Panc1 (cell line): ENCODE results near the gene CXCR6. TPM values are rescaled to one million over a fixed set of nuclear protein-coding genes. Genes with fewer than 3 reads are reported as not detected.

ENCODE experiments used
- ATAC-seq: fragments of 200-7000 bp; cut with Tn5 transposase; 2 replicates; pipeline ENCODE4 v1.9.1; 2020; ENCODE audit warnings: mild to moderate bottlenecking, moderate library complexity
- BruUV-seq: library from RNA; stranded (reverse); fragments of 400-500 nt; replicated peaks from 2 replicates; lab custom pipeline; 2021; lab: Mats Ljungman, UMichigan
- CTCF ChIA-PET: fragments of 300-600 bp; sonication (Branson Sonifier 250); formaldehyde crosslinking; loops from one replicate; lab custom pipeline; 2022; ENCODE audit warnings: antibody characterized with exemption; lab: Charles Lee
- POLR2A ChIA-PET: fragments of 300-600 bp; sonication (Branson Sonifier 250); formaldehyde crosslinking; loops from one replicate; lab custom pipeline; 2022; ENCODE audit warnings: antibody characterized with exemption; lab: Charles Lee
- DNase-seq: peaks from one replicate; pipeline ENCODE4 v3.0.0-alpha.2; 2010; ENCODE audit warnings: low read depth, low spot score
- H3K27ac ChIP-seq: 2 replicates; pipeline ENCODE4 v1.5.1; 2011; ENCODE audit warnings: mild to moderate bottlenecking, low read length, inconsistent platforms
- H3K27me3 ChIP-seq: fragments of 200-500 bp; sonication (Bioruptor generic); 2 replicates; pipeline ENCODE4 v1.6.0; 2014; ENCODE audit warnings: low read length, inconsistent platforms; ENCODE audit not compliant: control insufficient read depth, insufficient read depth
- H3K36me3 ChIP-seq: fragments of 200-500 bp; sonication (Bioruptor generic); 2 replicates; pipeline ENCODE4 v1.5.1; 2014; ENCODE audit warnings: inconsistent platforms, mild to moderate bottlenecking, low read length, moderate library complexity; ENCODE audit not compliant: control insufficient read depth, insufficient read depth
- H3K4me1 ChIP-seq: 2 replicates; pipeline ENCODE4 v1.5.1; 2011; ENCODE audit warnings: inconsistent platforms, mild to moderate bottlenecking, low read length, moderate library complexity; ENCODE audit not compliant: control insufficient read depth, insufficient read depth
- H3K4me3 ChIP-seq, 2 experiments: 2 replicates each; pipeline ENCODE4 v1.5.1; 2011 to 2012; ENCODE audit warnings: low read depth in 2 of 2, low read length in 2 of 2, mild to moderate bottlenecking in 2 of 2, inconsistent platforms in 1 of 2, moderate library complexity in 1 of 2
- H3K9me3 ChIP-seq: fragments of 200-500 bp; sonication (Bioruptor generic); 2 replicates; pipeline ENCODE4 v1.5.1; 2014; ENCODE audit warnings: low read depth, mild to moderate bottlenecking, inconsistent platforms, low read length, moderate library complexity; ENCODE audit not compliant: control insufficient read depth, insufficient read depth
- POLR2AphosphoS5 ChIP-seq: IDR thresholded peaks from 2 replicates; pipeline ENCODE4 v1.6.1; 2012; ENCODE audit warnings: mild to moderate bottlenecking, low read depth, low read length, moderate library complexity
- SIN3A ChIP-seq: IDR thresholded peaks from 2 replicates; pipeline ENCODE4 v1.6.1; 2012; ENCODE audit warnings: low read depth, mild to moderate bottlenecking, low read length, moderate library complexity, borderline replicate concordance; ENCODE audit not compliant: insufficient read depth
- TCF7L2 ChIP-seq: IDR thresholded peaks from 2 replicates; pipeline ENCODE4 v1.6.1; 2011; ENCODE audit warnings: mild to moderate bottlenecking, low read depth, low read length, inconsistent platforms
- in situ Hi-C: cut with HindIII; loops from 2 replicates; pipeline ENCODE4 v1.10.0; 2016; ENCODE audit warnings: low sequenced_read_pairs, low pct_unique_long_range_greater_than_20kb
- intact Hi-C: fragments of 100-400 bp; cut with micrococcal nuclease; formaldehyde crosslinking; loops from one replicate; pipeline ENCODE4 v1.10.0; 2022; ENCODE audit not compliant: unreplicated experiment
- total RNA-seq: library from RNA; stranded (reverse); gene quantifications from one replicate; pipeline ENCODE4 v1.2.1, GENCODE V29; 2021; ENCODE audit not compliant: unreplicated experiment
- TF ChIP-seq, protein P1 (sequence below): fragments of 450-650 bp; IDR thresholded peaks from 2 replicates; pipeline ENCODE4 v1.5.1; 2017; ENCODE audit warnings: mild to moderate bottlenecking
- TF ChIP-seq, protein P2 (sequence below), 2 experiments: IDR thresholded peaks; 2 replicates each; pipeline ENCODE4 v1.6.1; 2011 to 2012; ENCODE audit warnings: low read depth in 2 of 2, control low read depth in 1 of 2, low read length in 1 of 2, mild to moderate bottlenecking in 1 of 2, moderate library complexity in 1 of 2; ENCODE audit not compliant: insufficient read depth in 1 of 2

CXCR6 gene
- total RNA-seq, 1 experiment from 2014 or later: not detected

DNA sequence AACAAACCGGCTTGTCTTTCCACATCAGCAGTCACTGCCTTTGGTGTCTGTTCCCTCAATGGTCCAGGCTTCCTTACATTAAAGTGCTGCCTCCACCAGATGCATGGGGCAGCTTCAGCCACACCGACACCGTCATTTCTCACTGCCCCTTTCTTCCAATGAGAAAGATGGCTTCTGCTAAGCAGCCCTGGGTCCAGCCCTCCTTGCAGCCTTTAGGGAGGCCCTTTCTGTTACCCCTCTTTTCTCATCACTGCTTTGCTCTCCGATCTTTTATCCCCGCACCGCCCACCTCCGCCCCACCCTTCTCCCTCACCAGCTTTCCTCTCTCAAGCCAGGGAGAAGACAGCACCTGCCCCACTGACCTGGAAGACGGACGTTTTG, 28.2 kb upstream of the CXCR6 start:
- intact Hi-C loops: no loop called here
- no peak for TF ChIP-seq SIN3A
- TF ChIP-seq, protein P1, sequence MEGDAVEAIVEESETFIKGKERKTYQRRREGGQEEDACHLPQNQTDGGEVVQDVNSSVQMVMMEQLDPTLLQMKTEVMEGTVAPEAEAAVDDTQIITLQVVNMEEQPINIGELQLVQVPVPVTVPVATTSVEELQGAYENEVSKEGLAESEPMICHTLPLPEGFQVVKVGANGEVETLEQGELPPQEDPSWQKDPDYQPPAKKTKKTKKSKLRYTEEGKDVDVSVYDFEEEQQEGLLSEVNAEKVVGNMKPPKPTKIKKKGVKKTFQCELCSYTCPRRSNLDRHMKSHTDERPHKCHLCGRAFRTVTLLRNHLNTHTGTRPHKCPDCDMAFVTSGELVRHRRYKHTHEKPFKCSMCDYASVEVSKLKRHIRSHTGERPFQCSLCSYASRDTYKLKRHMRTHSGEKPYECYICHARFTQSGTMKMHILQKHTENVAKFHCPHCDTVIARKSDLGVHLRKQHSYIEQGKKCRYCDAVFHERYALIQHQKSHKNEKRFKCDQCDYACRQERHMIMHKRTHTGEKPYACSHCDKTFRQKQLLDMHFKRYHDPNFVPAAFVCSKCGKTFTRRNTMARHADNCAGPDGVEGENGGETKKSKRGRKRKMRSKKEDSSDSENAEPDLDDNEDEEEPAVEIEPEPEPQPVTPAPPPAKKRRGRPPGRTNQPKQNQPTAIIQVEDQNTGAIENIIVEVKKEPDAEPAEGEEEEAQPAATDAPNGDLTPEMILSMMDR: no peak
- no peak for TF ChIP-seq TCF7L2
- TF ChIP-seq, protein P2, sequence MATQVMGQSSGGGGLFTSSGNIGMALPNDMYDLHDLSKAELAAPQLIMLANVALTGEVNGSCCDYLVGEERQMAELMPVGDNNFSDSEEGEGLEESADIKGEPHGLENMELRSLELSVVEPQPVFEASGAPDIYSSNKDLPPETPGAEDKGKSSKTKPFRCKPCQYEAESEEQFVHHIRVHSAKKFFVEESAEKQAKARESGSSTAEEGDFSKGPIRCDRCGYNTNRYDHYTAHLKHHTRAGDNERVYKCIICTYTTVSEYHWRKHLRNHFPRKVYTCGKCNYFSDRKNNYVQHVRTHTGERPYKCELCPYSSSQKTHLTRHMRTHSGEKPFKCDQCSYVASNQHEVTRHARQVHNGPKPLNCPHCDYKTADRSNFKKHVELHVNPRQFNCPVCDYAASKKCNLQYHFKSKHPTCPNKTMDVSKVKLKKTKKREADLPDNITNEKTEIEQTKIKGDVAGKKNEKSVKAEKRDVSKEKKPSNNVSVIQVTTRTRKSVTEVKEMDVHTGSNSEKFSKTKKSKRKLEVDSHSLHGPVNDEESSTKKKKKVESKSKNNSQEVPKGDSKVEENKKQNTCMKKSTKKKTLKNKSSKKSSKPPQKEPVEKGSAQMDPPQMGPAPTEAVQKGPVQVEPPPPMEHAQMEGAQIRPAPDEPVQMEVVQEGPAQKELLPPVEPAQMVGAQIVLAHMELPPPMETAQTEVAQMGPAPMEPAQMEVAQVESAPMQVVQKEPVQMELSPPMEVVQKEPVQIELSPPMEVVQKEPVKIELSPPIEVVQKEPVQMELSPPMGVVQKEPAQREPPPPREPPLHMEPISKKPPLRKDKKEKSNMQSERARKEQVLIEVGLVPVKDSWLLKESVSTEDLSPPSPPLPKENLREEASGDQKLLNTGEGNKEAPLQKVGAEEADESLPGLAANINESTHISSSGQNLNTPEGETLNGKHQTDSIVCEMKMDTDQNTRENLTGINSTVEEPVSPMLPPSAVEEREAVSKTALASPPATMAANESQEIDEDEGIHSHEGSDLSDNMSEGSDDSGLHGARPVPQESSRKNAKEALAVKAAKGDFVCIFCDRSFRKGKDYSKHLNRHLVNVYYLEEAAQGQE (IDR thresholded peaks at IDR 0.05; ENCODE audit: insufficient read depth in 1 of 2, low read depth in 2 of 2, low read length in 1 of 2): no peak
- no peak for TF ChIP-seq POLR2AphosphoS5
- H3K27me3 ChIP-seq: no peaks in the 10 kb centered on the region
- no peaks in the 10 kb centered on the region for H3K4me1 ChIP-seq
- H3K9me3 ChIP-seq: no peaks in the 10 kb centered on the region
- ChIA-PET POLR2A (no interaction called here), CTCF (no interaction called here)
- H3K4me3 ChIP-seq: no peak overlapping the region
- H3K27ac ChIP-seq: no peak overlapping the region
- no peak for ATAC-seq
- in situ Hi-C loops: no loop called here
- no peak for DNase-seq
- BruUV-seq: no TSS peak
- H3K36me3 ChIP-seq: no peaks in the 10 kb centered on the region

DNA sequence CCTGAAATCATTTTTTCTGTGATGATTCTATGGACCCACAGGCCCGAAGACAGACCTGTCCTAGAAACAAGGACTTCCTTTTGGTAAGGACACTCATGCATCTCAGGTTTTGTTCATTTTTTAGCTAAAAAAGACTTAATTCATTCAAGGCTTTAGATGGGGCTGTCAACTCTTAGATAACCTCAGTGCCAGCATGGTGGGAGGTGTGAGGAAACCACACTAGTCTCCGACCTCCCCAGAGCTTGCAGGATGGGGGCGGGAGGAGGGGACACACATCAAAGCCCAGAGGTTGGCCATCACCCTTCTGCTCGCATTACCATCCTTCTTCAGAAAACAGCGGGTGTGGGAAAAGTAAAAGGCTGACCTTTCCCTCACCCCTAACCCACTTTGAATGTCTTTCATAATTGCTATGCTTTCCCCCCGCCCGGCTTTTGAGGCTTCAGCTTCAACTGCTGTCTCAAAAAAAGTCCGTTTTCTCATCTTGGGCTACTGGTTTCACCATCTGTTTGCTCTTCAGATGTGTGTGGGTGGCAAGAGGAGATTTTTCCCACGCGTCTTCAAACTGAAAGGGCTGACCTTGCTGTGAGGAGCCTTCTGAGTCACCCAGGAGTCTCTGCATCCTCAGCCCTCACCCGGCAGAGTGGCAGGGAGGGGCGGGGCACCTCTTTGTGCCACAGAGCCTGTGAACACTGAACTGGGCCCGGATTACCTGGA, 27.6 kb upstream of the CXCR6 start:
- TF ChIP-seq, protein P2 (IDR thresholded peaks at IDR 0.05; ENCODE audit: insufficient read depth in 1 of 2, low read depth in 2 of 2, low read length in 1 of 2): no peak
- TF ChIP-seq, protein P1: no peak
- TF ChIP-seq POLR2AphosphoS5 (no peak), SIN3A (no peak)
- Histone ChIP-seq H3K4me3 (no peak overlapping the region), H3K9me3 (no peaks in the 10 kb centered on the region), H3K36me3 (no peaks in the 10 kb centered on the region), H3K27ac (no peak overlapping the region), H3K4me1 (no peaks in the 10 kb centered on the region), H3K27me3 (no peaks in the 10 kb centered on the region)
- no peak for DNase-seq
- POLR2A ChIA-PET: no interaction called here
- BruUV-seq: no TSS peak
- in situ Hi-C loops: no loop called here
- CTCF ChIA-PET: no interaction called here
- no peak for ATAC-seq
- intact Hi-C loops: no loop called here
